ENCODE data around the gene LUM.
"Not testable (repeated sequence)": the region's sequence is repeated elsewhere in the genome, so short reads cannot be mapped to it uniquely, and the experiment has no call there.

The LUM gene

DNA sequence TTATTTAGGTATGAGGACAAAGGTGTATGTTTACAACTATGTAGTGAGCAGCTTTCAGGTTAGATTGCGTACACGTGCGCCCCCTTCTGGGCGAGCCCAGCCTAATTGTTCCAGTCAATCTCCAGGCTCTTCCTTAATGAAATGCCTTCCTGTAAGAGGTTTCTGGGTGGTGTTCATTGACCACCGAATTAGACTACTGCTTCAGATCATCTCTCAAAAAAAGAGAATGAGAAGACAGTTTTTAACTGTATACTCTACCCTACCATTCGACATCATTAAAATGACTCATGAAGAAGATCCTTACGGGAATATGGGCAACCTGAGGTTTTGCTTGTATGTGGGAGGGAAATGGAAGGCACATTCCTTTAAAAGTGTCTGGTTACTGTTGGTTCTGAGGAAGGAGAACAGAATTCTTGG, 2.1 kb downstream of the LUM start:
- peak; percentile 51 for DNase-seq

DNA sequence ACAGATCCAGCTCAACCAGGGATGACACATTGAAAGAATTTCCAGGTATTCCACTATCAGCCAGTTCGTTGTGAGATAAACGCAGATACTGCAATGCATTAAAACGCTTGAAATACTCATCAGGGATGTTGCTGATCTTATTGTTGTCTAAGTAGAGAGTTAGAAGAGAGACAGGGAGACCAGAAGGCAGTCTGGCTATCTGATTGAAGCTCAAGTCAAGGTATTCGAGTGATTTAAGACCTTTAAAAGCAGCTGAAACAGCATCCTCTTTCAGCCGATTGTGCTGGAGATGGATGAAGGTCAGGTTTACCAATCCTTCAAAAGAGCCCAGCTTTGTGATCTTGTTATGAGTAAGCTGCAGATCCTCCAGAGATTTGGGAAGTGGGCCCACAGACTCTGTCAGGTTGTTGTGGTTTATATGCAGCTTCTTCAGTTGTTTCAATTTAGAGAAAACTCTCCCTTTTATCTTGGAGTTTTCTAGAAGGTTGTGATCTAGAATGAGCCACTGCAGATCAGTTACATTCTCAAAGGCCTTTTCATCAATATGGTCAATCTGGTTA, 3.0 kb downstream of the LUM start:
- DNase-seq: no peak

DNA sequence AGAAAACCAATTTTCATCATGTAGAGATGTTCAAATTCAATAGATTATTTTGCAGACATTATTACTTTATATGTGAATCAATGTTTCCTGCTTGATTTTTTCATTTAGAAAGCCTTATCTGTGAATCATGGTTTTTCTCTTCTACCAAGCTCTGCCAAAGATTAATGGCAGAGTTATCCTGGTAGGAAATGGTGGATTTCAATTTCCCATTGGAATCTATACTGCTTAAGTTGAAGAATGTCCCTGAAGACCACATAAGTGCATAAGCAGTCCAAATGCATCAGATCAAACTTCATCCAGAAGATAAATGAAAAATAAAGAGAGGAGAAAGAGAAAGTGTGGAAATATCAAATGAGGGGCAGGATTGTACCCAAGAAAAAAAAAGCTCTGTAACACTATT, 5.0 kb downstream of the LUM start:
- DNase-seq: no peak

DNA sequence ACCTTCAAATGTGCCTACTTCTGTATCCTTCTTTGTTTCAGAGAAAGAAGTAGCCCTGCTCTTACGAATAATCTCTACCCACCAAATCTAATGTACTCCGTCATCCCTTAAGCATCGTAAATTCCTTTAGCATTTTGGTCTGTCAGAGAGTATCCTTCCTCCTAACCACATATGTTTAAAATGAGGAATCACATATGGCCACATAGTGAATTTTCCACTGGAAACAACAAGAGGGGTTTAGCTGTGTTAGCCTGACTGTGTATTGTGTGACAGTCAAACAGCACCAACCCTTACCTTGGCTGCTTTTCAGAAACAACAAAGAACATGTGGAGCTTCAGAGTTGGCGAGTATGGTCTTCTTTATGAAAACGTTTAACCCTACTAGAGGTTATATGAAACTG, 5.5 kb downstream of the LUM start:
- DNase-seq: no peak

DNA sequence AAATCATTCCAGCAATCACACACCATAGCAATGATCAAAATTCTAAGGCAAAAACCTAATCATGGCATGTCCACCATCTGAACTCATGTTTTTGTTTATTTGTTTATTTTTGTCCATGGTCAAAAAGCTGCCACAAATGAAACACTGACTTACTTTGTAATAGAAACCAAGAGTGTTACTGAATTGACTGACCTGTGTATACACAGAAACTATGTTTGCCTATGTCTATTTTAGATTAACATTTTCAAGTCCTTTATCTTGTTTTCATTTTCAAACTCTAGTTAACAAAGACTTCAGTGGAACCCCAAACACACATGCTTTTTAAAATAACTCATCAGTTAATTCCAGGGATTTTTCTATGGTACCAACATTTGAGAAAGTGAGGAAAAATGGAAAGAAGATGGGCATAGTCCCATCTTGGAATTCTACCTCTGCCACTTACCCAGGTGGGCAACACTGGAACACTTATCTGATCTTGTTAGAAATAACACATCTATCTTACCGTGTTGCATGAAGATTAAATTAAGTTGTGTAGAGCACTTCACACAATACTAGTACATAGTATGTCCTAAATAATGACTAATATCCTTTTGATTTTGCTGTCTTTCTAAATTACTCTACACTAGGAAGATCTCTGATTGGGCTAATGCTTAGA, 6.4 kb downstream of the LUM start:
- no peak for DNase-seq

DNA sequence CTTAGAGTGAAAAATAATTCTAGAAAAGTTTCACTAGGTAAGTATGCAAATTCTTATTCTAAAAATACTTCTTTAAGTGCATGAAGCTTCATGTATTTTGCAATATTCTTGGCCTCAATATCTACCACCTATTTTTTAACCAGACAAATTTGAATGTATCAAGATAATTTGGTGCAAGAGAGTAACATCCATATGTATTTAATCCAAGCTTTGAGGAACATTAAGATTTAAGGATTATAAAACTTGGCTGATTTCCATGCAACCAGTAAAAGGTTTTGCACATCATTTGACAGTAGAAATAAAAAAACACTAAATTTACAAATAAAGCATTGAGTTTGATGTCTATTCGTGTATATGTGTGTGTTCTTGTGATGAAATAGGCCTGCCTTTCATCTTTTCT, 7.7 kb downstream of the LUM start:
- no peak for DNase-seq

DNA sequence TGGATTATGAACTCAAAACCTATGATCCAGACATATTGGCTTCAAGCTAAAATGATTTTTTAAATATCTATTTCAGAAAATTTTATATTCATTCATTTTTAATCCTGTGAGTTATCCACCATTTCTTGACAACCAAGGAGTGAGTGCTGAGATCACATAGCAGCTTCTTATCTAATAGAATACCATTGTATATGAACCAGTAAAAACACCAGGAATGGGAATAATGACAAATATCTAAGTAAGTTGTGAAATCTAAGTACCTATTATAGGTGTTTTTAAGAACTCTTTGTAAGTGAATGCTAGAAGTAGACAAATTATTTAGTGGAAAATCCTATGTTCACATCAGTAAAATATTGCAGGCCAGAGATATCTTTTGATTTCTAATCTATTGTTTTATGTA, 8.2 kb downstream of the LUM start:
- no peak for DNase-seq

DNA sequence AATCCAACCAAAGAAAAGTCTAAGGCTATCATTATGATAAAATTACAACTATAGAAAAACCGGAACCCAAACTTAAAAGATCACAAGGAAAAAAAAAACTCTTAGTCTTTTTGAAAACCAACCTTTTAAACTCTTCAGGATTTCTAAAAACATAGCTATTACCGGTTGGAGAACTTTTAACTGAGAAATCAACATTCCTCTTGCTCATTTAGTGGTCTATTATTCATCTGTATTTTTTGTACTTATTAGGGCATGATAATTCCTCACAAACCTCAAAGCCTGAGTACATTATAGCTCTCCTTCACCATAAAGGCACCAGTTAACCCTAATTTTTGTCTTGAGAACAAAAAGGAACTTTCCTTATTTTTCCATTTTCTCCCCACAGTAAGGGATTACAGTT, 10.4 kb downstream of the LUM start:
- no peak for DNase-seq

DNA sequence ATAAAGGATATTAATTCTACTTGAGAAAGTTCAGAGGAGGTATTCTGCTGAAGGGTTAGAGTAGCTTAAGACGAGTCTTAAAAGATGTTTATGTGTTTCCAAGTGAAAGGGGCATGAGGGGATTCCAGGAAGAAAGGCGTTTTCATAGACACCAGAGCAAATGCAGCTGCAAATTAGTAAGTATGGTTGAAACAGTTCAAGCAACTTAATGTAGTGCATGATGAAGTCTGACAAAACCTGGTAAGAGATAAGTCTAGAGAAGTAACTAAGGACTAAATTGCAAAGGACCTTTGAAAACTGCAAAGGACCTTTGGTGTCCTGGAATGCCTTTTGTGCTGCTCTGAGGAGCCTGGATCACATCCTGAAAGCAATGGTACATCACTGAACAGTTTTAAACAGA, 11.5 kb downstream of the LUM start:
- no peak for DNase-seq

DNA sequence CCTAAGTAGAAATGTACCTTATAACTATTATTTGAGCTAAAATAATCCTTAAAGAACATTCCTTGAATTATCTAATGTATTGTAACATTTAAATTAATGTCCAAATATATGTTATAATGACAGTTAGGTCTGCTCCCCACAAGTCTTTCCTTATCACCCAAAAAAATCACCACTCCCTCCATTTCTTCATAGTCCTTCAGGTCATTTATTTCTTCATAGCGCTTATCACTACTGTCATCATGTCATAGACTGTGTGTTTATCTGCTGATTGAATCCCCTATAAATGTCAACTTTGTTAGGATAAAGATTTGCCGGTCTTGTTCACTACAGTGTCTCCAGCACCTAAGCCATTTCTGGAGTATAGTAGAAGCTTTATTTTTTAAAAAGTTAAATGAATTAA, 12.0 kb downstream of the LUM start:
- no peak for DNase-seq

DNA sequence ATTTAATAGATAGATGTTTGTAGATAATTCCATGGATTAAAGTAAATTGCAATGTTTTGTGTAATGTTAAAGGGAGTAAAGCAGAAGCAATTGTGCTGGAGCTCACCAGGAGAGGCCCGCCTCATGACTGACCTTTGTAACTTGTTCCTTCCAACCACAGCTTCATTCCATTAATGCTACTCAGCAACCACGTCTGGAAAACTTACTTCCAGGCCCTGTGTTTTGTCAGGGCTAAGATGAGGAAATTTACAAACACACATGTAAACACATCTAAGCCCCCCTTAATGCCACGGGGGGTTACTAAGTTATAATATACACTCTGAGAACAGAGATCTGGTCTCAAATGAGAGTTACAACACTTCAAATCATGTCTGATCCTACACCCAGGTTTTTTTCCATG, 12.4 kb downstream of the LUM start:
- no peak for DNase-seq

DNA sequence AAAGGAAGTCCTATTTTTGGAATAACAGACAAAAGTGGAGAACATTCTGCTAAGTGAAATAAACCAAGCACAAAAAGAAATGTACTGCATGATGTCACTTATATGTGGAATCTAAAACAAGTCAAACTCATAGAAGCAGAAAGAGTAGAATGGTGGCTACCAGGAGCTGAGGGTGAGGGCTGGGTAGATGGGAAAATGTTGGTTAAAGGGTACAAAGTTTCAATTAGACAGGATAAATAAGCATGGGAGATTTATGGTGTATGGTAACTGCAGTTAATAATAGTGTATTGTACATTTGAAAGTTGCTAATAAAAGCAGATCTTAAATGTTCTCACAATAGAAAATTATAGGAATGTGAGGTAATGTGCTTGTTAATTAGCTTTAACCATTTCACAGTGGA, 12.8 kb downstream of the LUM start:
- no peak for DNase-seq

DNA sequence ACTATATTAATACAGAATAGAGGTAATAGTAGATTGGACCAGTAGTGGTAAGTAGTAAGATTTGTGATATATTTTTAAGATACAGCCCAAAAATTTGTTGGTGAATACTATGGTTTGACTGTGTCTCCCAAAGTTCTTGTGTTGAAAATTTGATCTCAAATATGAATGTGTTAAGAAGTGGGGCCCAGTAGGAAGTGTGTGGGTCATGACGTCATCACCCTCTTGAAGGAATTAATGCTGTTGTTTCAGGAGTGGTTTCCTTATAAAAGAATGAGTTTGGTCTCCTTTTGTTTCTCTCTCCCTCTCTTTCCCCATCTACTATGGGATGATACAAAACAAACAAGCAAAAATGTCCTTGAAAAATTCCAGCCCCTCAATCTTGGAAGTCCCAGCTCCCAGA, 16.3 kb downstream of the LUM start:
- DNase-seq: no peak

DNA sequence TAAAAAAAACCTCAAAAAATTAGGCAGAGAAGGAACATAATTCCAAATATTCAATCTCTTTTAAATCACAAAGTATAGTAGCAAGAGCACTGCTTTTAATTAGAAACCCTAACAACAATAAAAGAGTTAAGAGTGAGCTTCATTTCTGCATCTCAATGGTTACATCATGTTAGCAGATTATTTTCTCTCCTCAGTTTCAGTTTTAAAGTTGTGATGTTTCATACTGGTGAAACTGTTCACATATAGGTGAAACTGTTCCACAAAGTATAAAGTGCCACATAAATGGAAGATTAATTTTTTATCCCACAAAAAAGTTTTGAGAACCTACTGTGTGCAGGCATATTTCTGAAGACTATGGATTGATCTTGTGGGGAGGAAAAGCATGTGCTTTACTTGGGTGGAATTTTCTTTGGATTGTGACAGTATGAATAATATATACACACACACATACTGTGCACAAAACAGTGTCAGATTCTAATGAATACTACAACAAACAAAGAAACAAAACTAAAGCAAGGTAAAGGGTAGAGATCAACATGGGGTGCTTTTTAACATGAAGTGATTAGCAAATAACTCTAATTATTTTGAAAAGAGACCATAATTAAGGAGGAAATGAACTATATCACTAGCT, 17.1 kb downstream of the LUM start:
- DNase-seq: no peak

DNA sequence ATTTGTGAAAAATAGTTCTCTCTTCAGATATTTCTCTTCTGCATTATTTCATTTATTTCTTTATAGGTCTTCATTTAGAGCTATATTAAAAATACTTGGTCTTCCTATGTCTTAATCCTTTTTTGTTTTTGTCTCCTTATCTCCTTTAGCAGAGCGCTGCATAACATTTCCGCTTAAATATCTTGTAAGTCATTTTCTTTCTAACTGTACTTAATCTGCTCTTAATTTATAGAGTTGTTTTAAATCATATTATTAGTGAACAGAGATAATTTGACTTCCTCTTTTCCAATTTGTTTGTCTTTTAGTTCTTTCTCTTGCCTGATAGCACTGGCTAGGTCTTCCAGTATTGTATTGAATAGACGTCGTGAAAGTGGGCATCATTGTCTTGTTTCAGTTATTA, 18.0 kb downstream of the LUM start:
- no peak for DNase-seq

DNA sequence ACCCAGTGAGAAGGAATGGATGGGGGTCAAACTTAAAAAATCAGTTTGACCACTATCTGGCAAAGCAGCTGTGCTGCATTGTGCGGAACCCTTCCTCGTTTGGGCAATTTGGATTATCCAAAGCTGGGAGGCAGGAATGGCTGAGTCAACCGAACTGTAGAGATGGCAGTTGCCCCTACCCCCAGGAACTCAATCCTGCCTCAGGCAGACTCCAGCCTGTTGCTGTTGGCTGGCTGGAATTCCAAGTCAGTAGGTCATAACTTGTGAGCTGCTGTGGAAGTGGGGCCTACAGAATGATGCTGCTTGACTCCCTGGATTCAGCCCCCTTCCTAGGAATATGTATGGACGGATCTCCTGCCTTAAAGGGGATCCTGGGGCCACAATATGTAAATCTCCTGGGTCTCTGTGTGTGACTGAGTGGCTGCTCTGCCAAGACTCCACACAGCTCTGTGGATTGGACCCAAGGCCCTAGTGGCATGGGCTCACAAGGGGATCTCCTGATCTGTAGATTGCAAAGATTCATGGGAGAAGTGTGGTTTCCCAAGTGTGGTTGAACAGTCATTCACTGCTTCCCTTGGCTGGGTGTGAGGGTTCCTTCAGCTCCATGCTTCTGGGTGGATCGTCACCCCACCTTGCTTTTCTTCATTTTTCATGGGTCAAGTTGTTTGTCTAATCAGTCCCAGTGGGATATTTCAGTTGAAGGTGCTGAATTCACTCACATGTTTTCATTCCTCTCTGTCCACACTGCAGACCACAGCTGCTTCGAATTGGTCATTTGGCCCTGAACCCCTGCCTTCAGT, 19.2 kb downstream of the LUM start:
- DNase-seq: no peak

DNA sequence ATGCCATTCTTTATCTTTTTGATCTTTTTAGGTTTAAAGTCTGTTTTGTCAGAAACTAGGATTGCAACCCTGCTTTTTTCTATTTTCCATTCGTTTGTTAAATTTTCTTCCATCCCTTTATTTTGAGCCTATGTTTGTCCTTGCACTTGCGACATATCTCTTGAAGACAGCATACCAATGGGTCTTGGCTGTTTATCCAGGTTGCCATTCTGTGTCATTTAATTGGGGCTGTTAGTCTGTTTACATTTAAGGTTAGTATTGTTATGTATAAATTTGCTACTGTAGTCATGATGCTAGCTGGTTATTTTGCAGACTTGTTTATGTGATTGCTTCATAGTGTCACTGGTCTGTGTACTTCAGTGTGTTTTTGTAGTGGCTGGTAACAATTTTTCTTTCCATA, 21.3 kb downstream of the LUM start:
- not testable (repeated sequence) for DNase-seq

DNA sequence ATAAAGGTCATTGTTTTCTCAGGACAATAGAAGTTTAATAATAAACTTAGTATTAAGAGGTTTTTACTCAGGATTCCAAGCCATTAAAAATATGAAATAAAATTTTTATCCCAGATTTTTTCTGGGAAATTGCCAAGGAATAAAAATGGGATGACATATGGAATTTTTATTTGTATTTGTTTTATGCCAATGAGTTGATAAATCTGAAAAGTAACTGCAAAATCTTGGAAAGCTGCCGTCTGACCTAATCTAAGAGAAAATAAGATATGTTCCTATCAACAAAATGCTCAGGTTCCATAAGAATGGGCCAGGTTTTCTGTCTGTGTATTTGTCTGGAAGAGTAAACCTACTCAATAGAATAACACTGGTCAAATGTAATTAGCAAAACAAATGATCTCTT, 31.3 kb downstream of the LUM start:
- DNase-seq: no peak

DNA sequence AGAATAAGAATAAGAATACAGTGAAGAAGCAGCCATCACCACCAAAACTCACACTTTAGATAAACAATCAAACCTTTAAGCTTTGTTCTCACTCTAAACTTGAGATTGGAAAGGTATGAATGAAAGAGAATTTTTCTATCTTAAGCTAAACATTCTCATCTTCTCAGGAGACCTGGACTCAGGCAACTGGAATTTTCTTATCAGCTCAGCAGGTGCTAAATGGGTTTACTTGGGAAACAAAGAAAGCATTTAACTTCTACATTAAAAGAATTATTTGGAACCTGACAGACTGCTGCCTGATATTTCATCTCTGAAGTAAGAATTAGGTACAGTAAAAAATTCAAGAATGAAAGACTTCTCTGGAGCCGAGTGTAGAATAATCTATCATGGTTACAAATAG, 32.8 kb downstream of the LUM start:
- DNase-seq: no peak

DNA sequence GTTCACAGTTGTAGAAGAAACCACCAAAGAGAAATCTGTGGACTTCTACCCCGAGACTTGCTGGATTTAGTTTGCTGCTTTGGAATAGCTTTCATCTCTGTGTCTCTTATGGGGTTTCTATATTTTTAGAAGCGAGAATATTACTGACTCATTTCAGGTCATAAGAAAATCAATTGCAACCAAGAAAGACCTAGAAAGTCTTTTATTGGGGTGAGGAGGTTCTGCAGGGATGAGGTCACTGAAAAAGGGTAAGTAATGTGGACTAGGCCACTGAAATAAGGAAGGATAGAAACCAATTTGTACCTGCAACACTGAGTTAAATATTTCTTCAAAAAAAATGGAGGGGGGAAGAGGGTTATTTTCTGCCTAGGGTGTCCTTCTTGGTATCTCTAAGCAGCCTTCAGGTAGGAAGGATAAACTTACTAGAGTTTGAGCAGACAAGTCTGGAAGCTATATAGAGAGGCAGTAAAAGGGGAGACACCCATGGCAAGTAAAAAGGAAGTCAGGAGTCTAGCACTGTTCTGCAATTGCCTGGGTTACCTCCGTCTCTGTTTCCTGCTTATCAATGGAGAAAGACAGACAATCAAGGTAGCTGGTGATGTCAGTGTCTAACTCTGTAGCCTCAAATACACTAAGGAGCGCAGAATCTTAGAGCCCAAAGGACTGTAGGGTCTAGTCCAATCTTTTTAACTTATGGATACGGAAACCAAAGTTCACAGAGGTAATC, 33.9 kb downstream of the LUM start:
- no peak for DNase-seq

DNA sequence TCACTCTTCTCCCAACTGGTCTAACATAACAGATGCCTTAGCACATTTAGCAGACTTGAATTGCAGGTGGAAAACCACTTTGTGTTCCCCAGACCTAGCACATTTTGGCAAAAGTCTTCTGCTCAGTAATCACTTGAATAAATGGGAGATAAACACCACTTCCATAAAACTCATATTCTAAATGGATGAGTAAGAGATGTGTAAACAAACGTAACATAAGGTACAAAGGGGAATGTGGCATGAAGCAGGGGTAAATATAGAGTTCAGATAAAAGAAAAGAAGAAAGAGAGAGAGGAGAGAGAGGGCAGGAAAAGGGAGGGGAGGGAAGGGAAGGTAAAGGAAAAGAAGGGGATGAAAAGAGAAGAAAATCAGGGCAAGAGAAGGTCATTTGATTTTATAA, 36.4 kb downstream of the LUM start:
- DNase-seq: no peak

DNA sequence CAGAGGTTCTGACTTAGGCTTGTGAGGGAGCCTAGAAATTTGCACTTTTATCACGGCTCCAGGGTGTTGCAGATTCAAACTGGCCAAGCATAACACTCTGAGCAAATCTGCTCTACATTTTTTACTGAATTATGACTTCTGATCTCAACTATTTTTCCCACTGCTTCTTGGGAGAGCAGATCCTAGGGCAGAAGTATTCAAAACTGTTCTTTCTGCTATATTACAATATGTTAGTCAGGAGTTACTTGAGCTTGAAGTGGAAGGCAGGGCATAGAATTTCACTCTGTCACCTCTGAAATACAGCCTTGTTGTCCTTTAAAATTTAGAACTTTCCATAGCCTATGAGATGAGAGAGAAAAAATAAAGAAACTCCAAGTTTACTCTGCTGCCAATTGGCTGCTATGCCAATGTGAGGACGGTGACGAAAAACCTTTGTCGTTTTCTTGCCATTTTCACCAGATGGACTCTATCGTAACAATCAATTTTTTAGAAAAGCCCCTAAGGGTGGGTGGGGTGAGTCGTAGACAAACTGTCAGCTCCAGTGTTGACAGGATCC, 37.1 kb downstream of the LUM start:
- DNase-seq: no peak

DNA sequence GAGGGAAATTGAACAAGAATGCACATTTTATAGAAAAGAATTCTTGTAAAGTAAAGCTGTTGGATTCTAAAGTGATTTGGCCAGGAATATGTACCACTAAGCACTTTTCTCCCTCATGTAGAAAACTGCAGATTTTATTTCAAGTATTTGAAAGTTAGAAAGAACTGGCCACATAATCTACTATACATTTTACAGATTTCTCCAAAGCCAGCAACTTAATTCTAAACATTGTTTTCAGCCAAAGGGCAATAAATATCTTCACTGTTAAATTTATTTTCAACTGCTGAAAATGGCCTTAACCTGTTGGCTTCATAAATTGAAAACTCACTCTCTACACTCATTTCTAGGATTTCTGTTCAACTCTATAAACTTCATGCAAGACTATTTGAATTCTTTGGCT, 37.9 kb downstream of the LUM start:
- DNase-seq: no peak

Data from NCI-H2227 treated with DMSO at 0.1 percent for 48 hours (cell line).